HL-60 (cell line): ENCODE measurements around the gene TMEM184A.

Experiments used
- CTCF ChIP-seq: IDR thresholded peaks from one replicate; pipeline ENCODE4 v1.5.1; 2011; ENCODE audit warnings: low read length, control low read depth, inconsistent platforms; ENCODE audit not compliant: insufficient read depth
- POLR2AphosphoS5 ChIP-seq: IDR thresholded peaks from 2 replicates; pipeline ENCODE4 v1.6.1; 2012; ENCODE audit warnings: low read depth
- REST ChIP-seq: IDR thresholded peaks from 2 replicates; pipeline ENCODE4 v1.6.1; 2012; ENCODE audit warnings: low read depth; ENCODE audit not compliant: insufficient replicate concordance
- SPI1 ChIP-seq: IDR thresholded peaks from 2 replicates; pipeline ENCODE4 v1.6.1; 2012; ENCODE audit warnings: low read depth, mild to moderate bottlenecking, borderline replicate concordance

GRCh38 chr7:1601956-1602355 is 46.0 kb upstream of the TMEM184A start:
- TF ChIP-seq CTCF (no peak), POLR2AphosphoS5 (no peak), REST (no peak), SPI1 (no peak)
